ENCODE results near the gene FHIT.

GRCh38 chr3:61288446-61288845 is 37.2 kb upstream of the FHIT start:
- TF ChIP-seq CTCF (IDR thresholded peaks at IDR 0.05 in 4 of 5, conservative IDR thresholded peaks at IDR 0.05 in 1 of 5) (no peak), POLR2A (IDR thresholded peaks at IDR 0.05) (no peak)
